WTC11 (cell line): ENCODE measurements around the gene RPS15.

Source experiments
- GABPB1 ChIP-seq: sonication (generic); formaldehyde crosslinking; IDR thresholded peaks from 2 replicates; pipeline ENCODE4 v1.8.1; 2023; ENCODE audit warnings: mild to moderate bottlenecking, missing genetic modification reagents
- SP1 ChIP-seq: sonication (generic); formaldehyde crosslinking; conservative IDR thresholded peaks from 2 replicates; pipeline ENCODE4 v1.8.1; 2022; ENCODE audit warnings: missing genetic modification reagents

DNA sequence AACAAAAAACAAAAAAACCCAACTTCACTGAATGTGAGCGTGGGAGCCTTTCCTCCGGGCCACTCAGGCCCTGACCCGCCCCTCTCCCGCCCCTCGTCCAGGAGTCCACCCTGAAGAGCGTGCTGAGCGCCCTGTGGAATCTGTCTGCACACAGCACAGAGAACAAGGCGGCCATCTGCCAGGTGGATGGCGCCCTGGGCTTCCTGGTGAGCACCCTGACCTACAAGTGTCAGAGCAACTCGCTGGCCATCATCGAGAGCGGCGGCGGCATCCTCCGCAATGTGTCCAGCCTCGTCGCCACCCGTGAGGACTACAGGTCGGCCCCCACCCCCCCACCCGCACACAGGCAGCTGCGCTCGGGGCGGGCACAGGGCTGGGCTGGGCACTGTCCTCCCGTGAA, 23.7 kb downstream of the RPS15 start:
- no peak for TF ChIP-seq GABPB1 (CRISPR knock-in tag)
- TF ChIP-seq SP1 (CRISPR knock-in tag) = no peak
